Endothelial cell of hepatic sinusoid (primary cell): ENCODE results near the gene OGDH.

Experiments
- in situ Hi-C: cut with HindIII; loops from 2 replicates; pipeline ENCODE4 v1.10.0; 2017; ENCODE audit warnings: low sequenced_read_pairs

Gene OGDH

GRCh38 chr7:44575054-44575453, 31.4 kb upstream of the OGDH start:
- in situ Hi-C loops, result loop anchor here (25.0 kb wide), 1 partner anchor 237 kb away; no protein-coding TSS in a partner anchor

- in situ Hi-C loops, result loop anchor here (25.0 kb wide), 1 partner anchor 236 kb away; no protein-coding TSS in a partner anchor
Observed at GRCh38 chr7:44576228-44576627, 30.2 kb upstream of the OGDH start.

GRCh38 chr7:44580945-44581878, 25.2 kb upstream of the OGDH start:
- in situ Hi-C loops, result loop anchor here (25.0 kb wide), 1 partner anchor 231 kb away; no protein-coding TSS in a partner anchor

DNA sequence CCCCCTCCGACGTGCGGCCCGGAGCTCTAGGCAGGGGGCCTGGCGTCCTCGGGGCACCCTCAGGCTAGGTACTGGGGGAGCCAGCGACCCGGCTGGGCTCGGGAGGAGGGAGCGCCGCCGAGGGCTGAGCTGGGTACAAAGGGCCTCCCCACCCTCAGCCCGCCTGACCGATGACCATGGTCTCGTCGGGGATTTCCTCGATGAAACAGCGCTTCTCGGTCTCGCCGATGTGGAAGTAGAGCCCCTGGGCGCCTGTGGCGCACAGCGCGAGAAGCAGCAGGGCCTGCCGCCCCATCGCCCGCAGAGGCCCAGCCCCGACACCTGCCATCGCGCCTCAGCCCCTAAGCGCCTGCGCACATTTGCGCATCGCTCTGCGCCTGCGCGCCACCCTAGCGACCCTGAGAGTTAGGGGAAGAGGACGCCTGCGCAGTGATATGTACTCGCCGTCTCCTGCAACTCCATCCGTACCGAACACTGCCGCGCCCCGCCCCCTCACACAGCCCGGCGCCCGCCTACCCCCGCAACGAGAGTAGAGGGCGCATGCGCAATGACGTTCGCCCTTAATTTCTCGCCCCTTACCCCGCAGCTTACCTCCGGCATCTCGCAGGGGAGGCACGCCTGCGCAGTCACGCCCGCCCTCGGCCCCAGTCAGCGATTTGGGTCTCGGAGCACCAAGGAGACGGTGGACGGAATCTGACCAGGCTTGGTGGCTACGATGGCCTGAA, 24.4 kb upstream of the OGDH start, which contains the start of gene TMED4:
Gene TMED4 (minus strand): TSS at position 353 of the 725 bp plus-strand sequence. CDS start 25 bp downstream, at position 328.
- in situ Hi-C loops, result loop anchor here (25.0 kb wide), 1 partner anchor 230 kb away; no protein-coding TSS in a partner anchor

- in situ Hi-C loops, result loop anchor here (25.0 kb wide), 1 partner anchor 229 kb away; no protein-coding TSS in a partner anchor
Observed at GRCh38 chr7:44583146-44583865, 23.1 kb upstream of the OGDH start.

- in situ Hi-C loops, result loop anchor here (25.0 kb wide), 1 partner anchor 224 kb away; no protein-coding TSS in a partner anchor
Observed at GRCh38 chr7:44587843-44588711, 18.4 kb upstream of the OGDH start.

DNA sequence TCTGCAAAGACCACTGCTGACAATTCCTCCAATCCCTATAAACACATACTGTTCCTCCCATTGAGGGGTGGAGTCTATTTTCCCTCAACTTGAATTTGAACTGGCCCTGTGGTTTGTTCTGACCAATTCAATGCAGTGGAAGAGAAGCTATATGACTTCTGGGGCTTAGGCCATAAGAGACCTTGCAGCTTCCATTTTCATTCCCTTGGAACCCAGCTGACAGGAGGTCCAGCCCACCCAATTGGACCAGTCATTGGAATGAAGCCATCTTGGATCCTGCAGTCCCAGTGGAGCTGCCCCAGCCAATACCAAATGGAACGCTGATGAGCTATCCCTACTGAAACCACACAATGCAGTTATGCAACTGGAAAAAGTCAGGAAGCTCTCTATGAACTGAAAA, 15.5 kb upstream of the OGDH start:
- in situ Hi-C loops, result loop anchor here (25.0 kb wide), 1 partner anchor 221 kb away; no protein-coding TSS in a partner anchor

DNA sequence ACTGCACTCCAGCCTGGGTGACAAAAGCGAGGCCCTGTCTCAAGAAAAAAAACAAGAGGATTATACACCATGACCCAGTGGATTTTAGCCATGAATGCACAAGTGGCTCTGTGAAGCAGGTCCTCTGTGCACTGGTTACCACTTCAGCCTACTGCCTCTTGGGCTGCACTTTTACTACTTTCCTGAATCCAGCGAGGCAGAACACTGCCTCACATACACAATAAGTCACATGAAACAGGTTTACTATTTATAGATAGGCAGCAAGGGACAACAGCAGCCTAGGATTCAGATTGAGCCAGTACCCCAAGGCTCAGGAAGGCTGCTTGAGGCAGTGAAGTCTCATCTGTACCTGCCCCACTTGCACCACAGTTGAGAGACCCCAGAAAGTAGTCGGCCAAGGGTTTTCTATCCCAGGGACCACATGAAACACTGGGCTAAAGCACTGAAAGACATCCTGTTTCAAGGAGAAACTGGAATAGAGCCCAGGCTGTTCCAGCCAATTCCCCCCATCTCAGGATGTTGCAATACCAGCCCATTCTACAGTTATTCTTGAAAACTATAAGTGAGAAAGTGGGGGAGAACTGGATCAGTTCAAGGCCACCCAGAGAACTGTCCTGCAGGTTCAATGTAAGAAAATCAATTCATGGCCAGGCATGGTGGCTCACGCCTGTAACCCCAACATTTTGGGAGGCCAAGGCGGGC, 10.3 kb upstream of the OGDH start:
- in situ Hi-C loops, result loop anchor here (25.0 kb wide), 1 partner anchor 216 kb away; no protein-coding TSS in a partner anchor

DNA sequence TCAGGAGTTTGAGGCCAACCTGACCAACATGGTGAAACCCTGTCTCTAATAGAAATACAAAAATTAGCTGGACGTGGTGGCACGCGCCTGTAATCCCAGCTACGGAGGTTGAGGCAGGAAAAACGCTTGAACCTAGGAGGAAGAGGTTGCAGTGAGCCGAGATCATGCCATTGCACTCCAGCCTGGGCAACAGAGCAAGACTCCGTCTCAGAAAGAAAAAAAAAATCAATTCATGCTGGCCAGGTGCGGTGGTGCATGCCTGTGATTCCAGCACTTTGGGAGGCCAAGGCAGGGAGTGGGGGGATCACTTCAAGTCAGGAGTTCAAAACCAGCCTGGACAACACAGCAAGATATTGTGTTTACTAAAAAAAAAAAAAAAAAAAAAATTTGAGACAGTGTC, 9.2 kb upstream of the OGDH start:
- in situ Hi-C loops, result loop anchor here (25.0 kb wide), 1 partner anchor 215 kb away; no protein-coding TSS in a partner anchor

GRCh38 chr7:44599222-44599621, 7.2 kb upstream of the OGDH start:
- in situ Hi-C loops, result loop anchor here (25.0 kb wide), 1 partner anchor 213 kb away; no protein-coding TSS in a partner anchor

DNA sequence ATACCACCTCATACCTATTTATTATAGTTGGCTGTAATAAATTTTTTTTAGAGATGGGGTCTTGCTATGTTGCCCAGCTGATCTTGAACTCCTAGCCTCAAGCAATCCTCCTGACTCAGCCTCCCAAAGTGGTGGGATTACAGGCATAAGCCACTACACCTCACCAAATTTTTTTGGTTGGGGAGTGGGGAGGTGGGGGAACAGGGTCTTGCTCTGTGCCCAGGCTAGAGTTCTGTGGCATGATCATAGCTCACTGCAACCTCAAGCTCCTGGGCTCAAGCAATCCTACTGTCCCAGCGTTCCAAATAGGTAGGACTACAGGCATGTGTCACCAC, 3.9 kb upstream of the OGDH start:
- in situ Hi-C loops, result no loop called here

DNA sequence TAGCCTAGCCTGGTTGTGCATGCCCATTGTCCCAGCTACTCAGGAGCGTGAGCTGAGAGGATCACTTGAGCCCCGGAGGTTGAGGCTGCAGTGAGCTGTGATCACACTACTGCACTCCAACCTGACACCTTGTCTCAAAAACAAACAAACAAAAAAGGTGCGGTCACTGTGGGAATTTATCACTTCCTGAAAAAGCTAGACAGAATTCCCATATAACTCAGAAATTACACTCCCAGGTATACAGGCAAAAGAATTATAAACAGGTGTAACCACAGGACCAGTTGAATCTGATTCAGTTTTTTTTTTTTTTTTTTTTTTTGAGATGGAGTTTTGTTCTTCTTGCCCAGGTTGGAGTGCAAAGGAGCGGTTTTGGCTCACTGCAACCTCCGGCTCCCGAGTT, 3.2 kb upstream of the OGDH start:
- in situ Hi-C loops, result no loop called here

DNA sequence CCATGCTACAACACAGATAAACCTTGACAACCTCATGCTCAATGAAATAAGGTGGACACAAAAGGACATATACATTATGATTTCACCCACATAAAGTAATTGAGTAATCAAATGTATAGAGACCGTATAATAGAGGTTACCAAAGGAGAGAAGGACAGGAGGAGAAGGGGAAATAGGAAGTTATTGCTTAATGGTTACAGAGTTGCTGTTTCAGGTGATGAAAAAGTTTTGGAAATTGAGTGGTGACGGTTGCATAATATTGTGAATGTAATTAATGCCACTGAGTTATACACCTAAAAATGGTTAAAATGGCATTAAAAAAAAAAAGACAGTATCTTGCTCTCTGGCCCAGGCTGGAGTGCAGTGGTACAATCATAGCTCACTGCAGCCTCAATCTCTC, 1.5 kb upstream of the OGDH start:
- in situ Hi-C loops, result no loop called here

GRCh38 chr7:44607141-44608068, 978 bp downstream of the OGDH start:
- in situ Hi-C loops, result no loop called here

DNA sequence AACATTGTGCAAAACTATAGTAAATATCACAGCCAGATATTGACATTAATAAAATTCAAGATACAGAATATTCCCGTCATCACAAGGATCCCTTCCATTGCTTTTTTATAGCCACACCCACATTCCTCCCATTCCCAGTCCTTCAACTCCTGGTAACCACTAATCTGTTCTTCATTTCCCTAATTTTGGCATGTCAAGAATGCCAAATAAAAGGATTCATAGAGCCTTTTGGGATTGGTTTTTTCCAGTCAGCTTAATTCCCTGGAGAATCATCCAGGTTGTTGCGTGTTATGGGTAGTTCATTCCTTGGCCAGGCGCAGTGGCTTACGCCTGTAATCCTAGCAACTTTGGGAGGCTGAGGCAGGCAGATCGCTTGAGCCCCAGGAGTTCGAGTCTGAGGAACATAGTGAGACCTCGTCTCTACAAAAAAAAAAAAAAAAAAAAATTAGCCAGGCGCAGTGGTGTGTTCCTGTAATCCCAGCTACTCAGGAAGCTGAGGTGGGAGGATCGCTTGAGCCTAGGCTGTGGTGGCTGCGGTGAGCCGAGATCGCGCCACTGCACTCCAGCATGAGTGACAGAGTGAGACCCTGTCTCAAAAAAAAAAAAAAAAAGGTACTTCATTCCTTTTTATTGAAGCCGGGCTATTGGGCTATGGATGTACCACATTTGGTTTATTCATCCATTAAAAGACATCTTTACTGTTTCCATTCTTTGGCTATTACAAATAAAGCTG, 2.7 kb downstream of the OGDH start:
- in situ Hi-C loops, result no loop called here

- in situ Hi-C loops, result no loop called here
Observed at GRCh38 chr7:44609829-44610228, 3.4 kb downstream of the OGDH start.

DNA sequence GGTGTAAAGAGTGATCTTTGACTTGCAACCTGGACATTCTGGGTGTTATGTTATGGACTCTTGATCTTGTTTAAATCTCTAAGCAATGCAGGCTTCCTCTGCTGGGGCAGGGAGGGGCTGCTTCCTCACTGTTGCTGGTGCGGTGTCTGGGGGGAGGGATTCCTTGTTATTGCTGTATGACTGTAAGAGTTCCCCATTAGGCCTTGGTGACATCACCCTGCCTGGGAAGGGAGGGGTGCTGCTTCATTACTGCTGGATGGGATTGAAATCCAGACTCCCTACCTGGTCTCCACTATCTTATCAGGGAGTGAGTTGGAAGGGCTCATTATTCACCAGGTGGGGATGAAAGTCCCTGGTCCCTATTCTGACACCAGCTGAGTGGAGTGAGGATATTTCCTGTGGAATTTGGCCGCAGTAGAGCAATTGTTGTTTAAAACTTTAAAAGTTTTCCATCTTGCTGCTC, 8.8 kb downstream of the OGDH start:
- in situ Hi-C loops, result no loop called here
